Spleen (tissue), 11 donors: ENCODE results near the gene C2orf72. TPM values are rescaled to one million over a fixed set of nuclear protein-coding genes. Genes with fewer than 3 reads are reported as not detected.

Experiments
- DNase-seq: peaks from one replicate; pipeline ENCODE4 v3.0.0-alpha.2; 2020
- H3K27ac ChIP-seq, 8 donors: fragments of 200-600 bp; sonication (generic) in 7 of 8; 1 replicate in 4 of 8; 2 replicates in 4 of 8; pipeline versions ENCODE4 v1.5.0 to v1.8.0; 2016 to 2021; ENCODE audit warnings: inconsistent platforms in 4 of 8, mild to moderate bottlenecking in 4 of 8, moderate library complexity in 1 of 8
- H3K27me3 ChIP-seq, 7 donors: fragments of 200-600 bp; sonication (generic) in 6 of 7; replicated peaks in 1 of 7; 1 replicate in 4 of 7; 2 replicates in 3 of 7; pipeline versions ENCODE4 v1.5.0 to v1.8.0; 2016 to 2021; ENCODE audit warnings: inconsistent platforms in 3 of 7, mild to moderate bottlenecking in 1 of 7
- H3K36me3 ChIP-seq, 6 donors: fragments of 200-600 bp; sonication (generic) in 5 of 6; 1 replicate in 4 of 6; 2 replicates in 2 of 6; pipeline versions ENCODE4 v1.5.0 to v1.8.0; 2016 to 2021; ENCODE audit warnings: inconsistent platforms in 2 of 6
- H3K4me1 ChIP-seq, 6 donors: fragments of 200-600 bp; sonication (generic) in 5 of 6; 1 replicate in 3 of 6; 2 replicates in 3 of 6; pipeline versions ENCODE4 v1.5.0 to v1.8.0; 2016 to 2021; ENCODE audit warnings: inconsistent platforms in 3 of 6
- H3K4me3 ChIP-seq, 8 donors: fragments of 200-600 bp; sonication (generic) in 7 of 8; 1 replicate in 4 of 8; 2 replicates in 4 of 8; pipeline versions ENCODE4 v1.5.0 to v1.8.0; 2016 to 2021; ENCODE audit warnings: inconsistent platforms in 4 of 8, mild to moderate bottlenecking in 4 of 8, moderate library complexity in 2 of 8
- H3K9me3 ChIP-seq, 8 donors: fragments of 200-600 bp; sonication (generic) in 7 of 8; 1 replicate in 4 of 8; 2 replicates in 4 of 8; pipeline versions ENCODE4 v1.5.0 to v1.8.0; 2016 to 2021; ENCODE audit warnings: inconsistent platforms in 4 of 8
- POLR2A ChIP-seq, 3 donors: fragments of 450-650 bp; IDR thresholded peaks; one replicate each; pipeline ENCODE4 v1.5.1; 2017; ENCODE audit warnings: antibody characterized with exemption in 3 of 3, mild to moderate bottlenecking in 1 of 3
- POLR2AphosphoS5 ChIP-seq, 3 donors: sonication (generic); formaldehyde crosslinking; IDR thresholded peaks; one replicate each; pipeline ENCODE4 v1.5.1; 2017; ENCODE audit warnings: antibody characterized with exemption in 3 of 3
- WGBS, 5 donors: extraction: QIAGEN DNeasy Blood & Tissue Kit in 3 of 5; methylation state at CpG; one replicate each; pipeline versions ENCODE4 v1.1.5 to v1.1.7; 2013 to 2018; 5-methylcytosine and 5-hydroxymethylcytosine counted together
- intact Hi-C: fragments of 100-400 bp; cut with DNase I; formaldehyde crosslinking; loops from one replicate; pipeline ENCODE4 v1.15.0; 2023; ENCODE audit warnings: low total_unique reads
- polyA plus RNA-seq, 3 donors: library from polyadenylated mRNA; stranded (reverse); fragments of 200-250 nt; gene quantifications; one replicate each; pipeline ENCODE4 v1.2.1, GENCODE V29; 2013
- total RNA-seq, 7 donors: library from RNA; depleted of rRNA in 3 of 7; stranded (reverse); fragments of >200 nt in 3 of 7; fragmentation: NEBNext Ultra II Directional in 4 of 7; extraction: Animal tissue kit (Norgen Biotek cat#: 25700) in 4 of 7; gene quantifications; one replicate each; pipeline versions ENCODE4 v1.1.0 to v1.2.1, GENCODE V29; 2016 to 2021
- TF ChIP-seq, protein P1 (sequence below), 11 experiments: fragments of 200-600 bp in 7 of 11; fragments of 450-650 bp in 4 of 11; sonication (generic) in 4 of 11; IDR thresholded peaks in 8 of 11; conservative IDR thresholded peaks in 3 of 11; 1 replicate in 7 of 11; 2 replicates in 4 of 11; pipeline versions ENCODE4 v1.4.0 to v1.8.0; 2016 to 2021; ENCODE audit warnings: antibody characterized with exemption in 11 of 11, inconsistent platforms in 4 of 11, mild to moderate bottlenecking in 1 of 11
- donor health status: healthy with polysubstance abuse.
- donor health status: DM: no; HTN: no; CAD: no; lungs with moderate emphysema.
- donor health status: DM: no; HTN: no; CAD: no.
- donor health status: Bipolar disorder and iron deficiency.
- donor health status: healthy.
- donor health status: DM: no; HTN: no; CAD: no.
- donor health status: DM: yes; HTN: yes; CAD: no.

Gene C2orf72
- total and polyA plus RNA-seq, 10 donors: not detected

DNA sequence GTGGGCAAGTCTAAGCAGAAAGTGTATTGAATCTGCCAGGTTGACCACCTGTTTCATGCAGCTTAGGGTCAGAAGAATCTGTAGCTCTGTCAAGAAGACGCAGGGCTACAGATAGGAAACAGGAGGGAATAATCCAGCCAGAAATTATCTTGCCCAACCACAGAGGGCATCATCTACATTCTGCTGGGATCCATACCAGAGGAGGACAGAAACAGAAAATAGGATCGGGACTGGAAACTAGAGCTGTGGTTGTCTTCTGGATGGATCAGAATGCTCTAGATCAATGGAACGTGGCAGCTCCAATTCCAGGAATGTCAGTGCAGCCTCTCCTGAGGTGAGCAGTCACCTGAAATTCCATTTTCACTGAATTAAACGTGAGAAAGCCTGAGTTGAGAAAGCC, 37.8 kb upstream of the C2orf72 start:
- Histone ChIP-seq H3K4me3 (no peak overlapping the region), H3K4me1 (no peaks in the 10 kb centered on the region), H3K36me3 (no peaks in the 10 kb centered on the region), H3K9me3 (peaks cover 0 to 4% (median 0%) of the 10 kb centered on the region in 8 donors), H3K27ac (no peak overlapping the region), H3K27me3 (peaks cover 0 to 72% (median 20%) of the 10 kb centered on the region in 7 donors)
- intact Hi-C loops: no loop called here
- TF ChIP-seq, protein P1, sequence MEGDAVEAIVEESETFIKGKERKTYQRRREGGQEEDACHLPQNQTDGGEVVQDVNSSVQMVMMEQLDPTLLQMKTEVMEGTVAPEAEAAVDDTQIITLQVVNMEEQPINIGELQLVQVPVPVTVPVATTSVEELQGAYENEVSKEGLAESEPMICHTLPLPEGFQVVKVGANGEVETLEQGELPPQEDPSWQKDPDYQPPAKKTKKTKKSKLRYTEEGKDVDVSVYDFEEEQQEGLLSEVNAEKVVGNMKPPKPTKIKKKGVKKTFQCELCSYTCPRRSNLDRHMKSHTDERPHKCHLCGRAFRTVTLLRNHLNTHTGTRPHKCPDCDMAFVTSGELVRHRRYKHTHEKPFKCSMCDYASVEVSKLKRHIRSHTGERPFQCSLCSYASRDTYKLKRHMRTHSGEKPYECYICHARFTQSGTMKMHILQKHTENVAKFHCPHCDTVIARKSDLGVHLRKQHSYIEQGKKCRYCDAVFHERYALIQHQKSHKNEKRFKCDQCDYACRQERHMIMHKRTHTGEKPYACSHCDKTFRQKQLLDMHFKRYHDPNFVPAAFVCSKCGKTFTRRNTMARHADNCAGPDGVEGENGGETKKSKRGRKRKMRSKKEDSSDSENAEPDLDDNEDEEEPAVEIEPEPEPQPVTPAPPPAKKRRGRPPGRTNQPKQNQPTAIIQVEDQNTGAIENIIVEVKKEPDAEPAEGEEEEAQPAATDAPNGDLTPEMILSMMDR (IDR thresholded peaks at IDR 0.05 in 8 of 11, conservative IDR thresholded peaks at IDR 0.05 in 3 of 11): no peak
- no peak for TF ChIP-seq POLR2AphosphoS5 (IDR thresholded peaks at IDR 0.05)
- no peak for TF ChIP-seq POLR2A (IDR thresholded peaks at IDR 0.05)
- WGBS, 5 donors: 68 to 77% (median 73%) methylated on average over 4 of the region's 4 CpGs
- DNase-seq: no peak

DNA sequence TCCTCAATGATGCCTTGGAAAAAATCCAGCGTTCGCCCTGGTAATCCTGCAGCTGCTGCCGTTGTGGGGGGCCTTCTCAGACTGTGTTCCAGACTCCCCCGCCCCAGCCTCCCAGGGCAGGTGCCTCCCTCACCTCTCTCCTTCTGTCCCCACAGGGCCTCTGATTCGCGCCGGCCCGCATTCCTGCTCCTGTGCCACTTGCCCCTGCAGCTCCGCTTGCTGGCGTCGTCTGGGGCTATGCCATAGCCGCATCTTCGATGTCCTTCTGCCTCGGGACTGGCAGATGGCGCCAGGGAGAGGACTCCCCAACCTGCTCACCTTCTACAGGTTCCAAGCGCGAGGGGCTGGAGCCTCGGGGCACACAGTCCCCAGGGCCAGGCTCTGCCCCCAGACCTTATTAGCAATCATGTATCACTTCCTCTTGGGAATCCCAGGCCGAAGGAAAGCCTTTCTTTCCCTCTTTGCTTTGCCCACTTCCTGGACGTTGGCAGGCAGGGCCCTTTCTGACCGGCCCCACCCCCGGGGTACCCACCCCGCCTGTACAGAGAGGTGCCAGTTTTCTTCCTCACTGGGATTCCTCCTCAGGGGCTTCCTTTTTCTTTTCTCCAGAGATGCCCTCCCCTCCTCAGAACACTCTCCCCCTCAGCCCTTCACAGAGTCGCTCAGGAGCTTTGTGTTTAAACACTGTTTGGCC, 37.0 kb upstream of the C2orf72 start:
- no peak overlapping the region for H3K4me3 ChIP-seq
- no peak for TF ChIP-seq POLR2A (IDR thresholded peaks at IDR 0.05)
- no peak for TF ChIP-seq POLR2AphosphoS5 (IDR thresholded peaks at IDR 0.05)
- TF ChIP-seq, protein P1 (IDR thresholded peaks at IDR 0.05 in 8 of 11, conservative IDR thresholded peaks at IDR 0.05 in 3 of 11): no peak
- peaks cover 0 to 4% (median 0%) of the 10 kb centered on the region in 8 donors for H3K9me3 ChIP-seq
- no peak for DNase-seq
- 28 to 51% (median 46%) methylated on average over 24 of the region's 24 CpGs for WGBS, 5 donors
- H3K4me1 ChIP-seq: no peaks in the 10 kb centered on the region
- intact Hi-C loops: no loop called here
- H3K27ac ChIP-seq: no peak overlapping the region
- peaks cover 0 to 63% (median 20%) of the 10 kb centered on the region in 7 donors for H3K27me3 ChIP-seq
- no peaks in the 10 kb centered on the region for H3K36me3 ChIP-seq

DNA sequence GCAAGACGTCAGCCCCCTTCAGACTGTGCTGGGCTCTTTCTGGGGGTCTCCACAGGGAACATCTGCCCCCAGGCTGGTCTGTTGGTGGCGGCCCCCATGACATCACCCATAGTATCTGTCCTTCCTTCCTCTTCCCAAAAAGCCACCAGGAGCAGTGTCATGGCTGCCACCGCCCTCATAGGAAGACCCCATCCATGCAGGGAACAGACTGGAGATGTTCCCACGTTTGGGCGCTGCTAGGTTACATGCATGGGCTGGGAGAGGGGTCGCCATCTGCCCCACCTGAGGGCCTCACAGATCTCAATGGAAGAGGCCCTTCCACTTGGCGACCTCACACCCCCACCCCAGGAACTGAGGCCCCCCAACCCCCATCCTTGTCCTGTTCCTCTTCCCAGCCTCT, 36.3 kb upstream of the C2orf72 start:
- WGBS, 5 donors: 58 to 89% (median 78%) methylated on average over 3 to 7 of the region's 7 CpGs
- Histone ChIP-seq H3K9me3 (peaks cover 0 to 4% (median 0%) of the 10 kb centered on the region in 8 donors), H3K27me3 (peaks cover 0 to 57% (median 17%) of the 10 kb centered on the region in 7 donors), H3K36me3 (no peaks in the 10 kb centered on the region), H3K27ac (no peak overlapping the region), H3K4me3 (no peak overlapping the region), H3K4me1 (no peaks in the 10 kb centered on the region)
- no peak for TF ChIP-seq POLR2AphosphoS5 (IDR thresholded peaks at IDR 0.05)
- TF ChIP-seq POLR2A (IDR thresholded peaks at IDR 0.05): no peak
- TF ChIP-seq, protein P1 (IDR thresholded peaks at IDR 0.05 in 8 of 11, conservative IDR thresholded peaks at IDR 0.05 in 3 of 11): no peak
- intact Hi-C loops: no loop called here
- DNase-seq: no peak

DNA sequence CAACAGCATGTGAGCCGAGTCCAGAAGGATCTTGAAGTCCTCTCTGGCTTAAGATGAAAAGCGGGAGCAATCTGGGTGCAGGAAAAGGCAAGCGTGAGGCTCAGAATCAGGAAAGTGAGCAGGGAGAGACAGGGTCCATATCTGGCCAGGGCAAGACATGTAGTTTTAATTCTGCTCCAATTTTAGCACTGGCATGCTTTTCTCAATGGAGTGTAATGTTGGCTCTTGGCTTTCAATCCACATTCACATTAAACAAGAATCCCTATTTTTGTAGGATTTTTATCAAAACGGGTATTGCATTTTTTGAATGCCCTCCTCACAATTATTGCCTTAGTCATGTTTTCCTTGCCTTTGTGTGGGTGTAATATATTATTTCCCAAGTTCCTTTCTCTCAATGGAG, 35.4 kb upstream of the C2orf72 start:
- Histone ChIP-seq H3K4me1 (no peaks in the 10 kb centered on the region), H3K4me3 (no peak overlapping the region), H3K27me3 (peaks cover 0 to 48% (median 17%) of the 10 kb centered on the region in 7 donors), H3K36me3 (no peaks in the 10 kb centered on the region), H3K27ac (no peak overlapping the region), H3K9me3 (peaks cover 0 to 2% (median 0%) of the 10 kb centered on the region in 8 donors)
- TF ChIP-seq, protein P1 (IDR thresholded peaks at IDR 0.05 in 8 of 11, conservative IDR thresholded peaks at IDR 0.05 in 3 of 11): no peak
- TF ChIP-seq POLR2AphosphoS5 (IDR thresholded peaks at IDR 0.05) (no peak), POLR2A (IDR thresholded peaks at IDR 0.05) (no peak)
- 57 to 90% (median 67%) methylated on average over 4 of the region's 4 CpGs for WGBS, 5 donors
- intact Hi-C loops: no loop called here
- no peak for DNase-seq
